HG03025 (cell line): ENCODE measurements around the gene AGPAT2.
"Not testable (repeated sequence)": the region's sequence is repeated elsewhere in the genome, so short reads cannot be mapped to it uniquely, and the experiment has no call there.

Experiments
- ATAC-seq: cut with Tn5 transposase; IDR thresholded peaks from one replicate; pipeline ENCODE4 v1.9.1; 2021; ENCODE audit warnings: mild to moderate bottlenecking, moderate library complexity; ENCODE audit not compliant: unreplicated experiment, low FRiP score

Gene AGPAT2

DNA sequence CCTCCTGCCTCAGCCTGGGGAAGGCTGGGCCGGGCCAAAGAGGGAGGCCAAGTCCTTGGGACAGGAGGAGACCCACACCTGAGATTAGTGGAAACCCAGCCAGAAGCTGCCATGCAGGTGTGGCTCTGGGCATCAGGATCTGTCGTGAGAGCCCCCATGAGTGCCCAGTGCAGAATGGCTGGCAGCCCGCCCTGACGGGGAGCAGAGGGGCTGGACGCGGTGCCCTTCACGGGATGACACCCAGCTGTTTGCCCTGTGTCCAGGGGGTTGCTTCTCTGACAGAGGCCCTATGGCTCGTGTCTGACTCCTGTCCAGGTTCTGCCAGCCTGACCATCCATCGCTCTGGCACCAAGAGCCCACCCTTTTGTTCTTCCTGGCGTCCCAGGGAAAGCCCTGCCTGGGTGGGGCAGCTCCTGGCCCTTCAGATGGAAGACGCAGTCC lies 33.7 kb upstream of the AGPAT2 start:
- ATAC-seq: no peak

DNA sequence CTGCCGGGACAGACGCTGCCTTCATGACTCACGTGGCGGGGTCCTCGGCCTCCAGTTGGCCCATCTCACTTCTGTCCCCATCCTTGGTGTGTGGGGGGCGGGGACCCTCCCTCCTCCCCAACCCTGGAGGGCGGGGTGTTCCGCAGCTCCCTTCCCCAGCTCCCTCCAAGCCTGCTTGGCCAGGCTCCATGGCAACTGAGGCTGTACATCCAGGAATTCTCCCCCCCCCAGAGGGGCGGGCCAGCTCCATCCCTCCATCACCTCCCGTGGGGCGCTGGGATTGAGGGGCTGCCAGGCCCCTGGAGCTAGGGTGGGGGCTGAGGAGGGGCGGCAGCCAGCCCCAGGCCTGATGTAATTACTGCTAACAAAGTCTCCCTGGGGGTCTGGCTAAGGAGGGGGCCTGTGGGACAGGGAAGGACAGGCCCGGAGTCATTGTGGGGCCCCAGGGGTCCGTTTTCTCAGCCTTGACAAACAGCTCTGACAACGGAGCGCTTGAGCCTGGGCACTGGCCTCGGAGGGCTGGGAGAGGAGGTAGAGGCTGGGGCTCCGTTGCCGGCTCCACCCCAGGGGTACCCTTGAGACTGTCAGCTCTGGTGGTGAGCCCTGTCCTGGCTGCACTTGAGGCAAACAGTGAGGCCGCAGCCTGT lies 33.1 kb upstream of the AGPAT2 start:
- ATAC-seq: no peak

- ATAC-seq: no peak
Observed at GRCh38 chr9:136719195-136719880, 32.1 kb upstream of the AGPAT2 start.

- no peak for ATAC-seq
Observed at GRCh38 chr9:136718345-136719194, 31.3 kb upstream of the AGPAT2 start.

DNA sequence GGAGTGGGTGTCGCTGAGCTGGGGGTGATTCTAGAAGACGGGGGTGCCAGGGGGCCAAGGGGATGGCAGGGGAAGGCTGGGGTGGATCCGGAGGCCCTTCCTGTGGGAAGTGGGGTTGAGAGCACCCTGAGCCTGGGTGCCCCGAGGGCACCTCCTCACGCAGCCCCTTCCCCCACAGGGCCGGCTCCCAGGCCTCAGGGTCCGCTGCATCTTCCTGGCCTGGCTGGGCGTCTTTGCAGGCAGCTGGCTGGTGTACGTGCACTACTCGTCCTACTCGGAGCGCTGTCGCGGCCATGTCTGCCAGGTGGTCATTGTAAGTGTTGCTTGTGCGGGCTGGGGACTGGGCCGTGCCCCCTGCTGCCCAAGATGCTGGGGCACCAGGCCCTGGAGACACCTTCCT lies 30.1 kb upstream of the AGPAT2 start:
- ATAC-seq: no peak

GRCh38 chr9:136714893-136715274 lies 27.6 kb upstream of the AGPAT2 start:
- no peak for ATAC-seq

- no peak for ATAC-seq
Observed at GRCh38 chr9:136714096-136714892, 27.0 kb upstream of the AGPAT2 start.

- no peak for ATAC-seq
Observed at GRCh38 chr9:136713550-136713949, 26.3 kb upstream of the AGPAT2 start.

DNA sequence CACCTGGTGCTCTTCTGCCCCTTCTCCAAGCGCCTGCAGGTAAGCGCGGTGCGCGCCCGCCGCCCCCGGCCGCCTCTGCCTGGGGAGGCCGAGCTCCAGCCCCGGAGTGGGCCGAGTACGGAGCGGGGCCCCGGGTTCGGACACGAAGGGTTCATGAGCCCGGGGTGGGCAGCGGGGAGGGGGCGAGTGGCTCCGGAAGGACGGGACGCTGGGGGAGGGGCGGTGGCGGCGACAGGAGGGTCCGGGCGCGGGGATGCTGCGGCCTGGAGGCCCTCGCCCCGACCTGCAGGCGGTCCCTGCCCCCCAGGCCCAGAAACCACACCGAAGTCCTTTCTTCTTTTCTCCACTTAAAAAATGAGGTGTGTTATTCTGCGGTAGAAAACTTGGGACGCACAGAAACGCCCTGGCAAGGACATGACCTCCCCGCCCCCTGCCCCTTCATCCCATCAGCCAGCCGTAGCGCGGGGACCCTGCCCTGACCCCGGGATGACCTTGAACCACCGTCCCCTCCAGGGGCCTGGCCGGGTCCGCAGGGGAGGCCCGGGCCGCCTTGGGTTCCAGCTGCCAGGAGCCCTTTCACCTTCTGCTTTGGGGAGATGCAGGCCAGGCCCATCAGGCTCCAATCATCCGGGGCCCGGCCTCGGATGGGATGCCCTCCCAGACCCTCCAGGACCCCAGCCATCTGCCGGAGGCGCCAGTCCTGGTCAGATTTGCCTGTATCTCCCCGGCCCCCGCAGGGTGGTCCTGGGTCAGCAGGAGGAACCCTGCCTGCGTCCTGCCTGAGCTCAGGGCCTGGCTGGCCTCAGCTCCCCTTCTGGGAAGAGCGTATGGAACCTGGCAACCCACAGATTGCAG lies 25.7 kb upstream of the AGPAT2 start:
- ATAC-seq: no peak

DNA sequence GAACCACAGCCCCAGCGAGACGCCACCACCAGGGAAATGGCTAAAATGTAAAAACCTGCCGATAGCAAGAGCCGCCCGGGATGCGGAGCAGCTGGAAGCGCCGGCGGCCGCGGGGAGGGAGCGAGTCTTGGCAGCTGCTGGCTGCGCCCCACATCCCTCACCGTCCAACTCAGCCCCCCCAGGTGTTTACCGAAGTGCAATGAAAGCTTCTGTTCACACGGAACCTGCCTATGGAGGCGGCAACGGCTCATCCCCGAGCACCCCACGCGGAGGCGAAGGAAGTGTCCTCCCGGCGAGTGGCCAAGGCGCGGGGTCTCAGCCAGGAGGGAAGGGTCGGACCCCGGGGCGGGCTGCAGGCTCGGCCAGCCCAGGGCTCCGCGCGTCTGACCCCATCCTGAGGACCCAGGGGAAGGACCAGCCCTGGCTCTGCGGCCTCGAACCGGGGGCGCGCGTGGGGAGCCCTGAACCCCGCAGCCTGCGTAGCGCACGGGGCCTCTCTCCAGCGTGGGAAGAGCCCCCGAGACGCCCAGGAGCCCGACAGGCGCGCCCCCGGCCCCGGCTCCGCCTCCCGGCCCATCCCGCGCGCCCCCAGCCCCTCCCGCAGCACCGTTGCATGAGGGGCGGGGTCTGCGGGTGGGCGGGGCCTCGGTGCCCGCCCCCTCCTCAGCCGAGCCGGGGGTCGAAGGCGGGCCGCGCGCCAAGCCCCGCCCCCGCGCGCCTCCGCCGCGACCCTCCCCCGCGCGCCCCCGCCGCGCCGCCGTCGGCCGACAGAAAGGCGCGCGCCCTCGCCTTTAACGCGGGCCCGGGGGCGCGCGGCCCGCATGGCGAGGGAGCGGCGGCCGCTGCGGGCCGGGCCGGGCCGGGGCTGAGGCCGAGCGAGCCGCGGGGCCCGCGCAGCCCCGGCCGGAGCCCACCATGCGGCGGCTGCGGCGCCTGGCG lies 24.8 kb upstream of the AGPAT2 start, which contains the start of gene DIPK1B:
DIPK1B (plus strand) TSS at position 822 of the 939 bp plus-strand sequence; CDS start at position 916, 94 bp downstream.
- ATAC-seq: no peak

- ATAC-seq: not testable (repeated sequence)
Observed at GRCh38 chr9:136711219-136711648, 24.0 kb upstream of the AGPAT2 start.

GRCh38 chr9:136710543-136710942 lies 23.3 kb upstream of the AGPAT2 start:
- no peak for ATAC-seq

DNA sequence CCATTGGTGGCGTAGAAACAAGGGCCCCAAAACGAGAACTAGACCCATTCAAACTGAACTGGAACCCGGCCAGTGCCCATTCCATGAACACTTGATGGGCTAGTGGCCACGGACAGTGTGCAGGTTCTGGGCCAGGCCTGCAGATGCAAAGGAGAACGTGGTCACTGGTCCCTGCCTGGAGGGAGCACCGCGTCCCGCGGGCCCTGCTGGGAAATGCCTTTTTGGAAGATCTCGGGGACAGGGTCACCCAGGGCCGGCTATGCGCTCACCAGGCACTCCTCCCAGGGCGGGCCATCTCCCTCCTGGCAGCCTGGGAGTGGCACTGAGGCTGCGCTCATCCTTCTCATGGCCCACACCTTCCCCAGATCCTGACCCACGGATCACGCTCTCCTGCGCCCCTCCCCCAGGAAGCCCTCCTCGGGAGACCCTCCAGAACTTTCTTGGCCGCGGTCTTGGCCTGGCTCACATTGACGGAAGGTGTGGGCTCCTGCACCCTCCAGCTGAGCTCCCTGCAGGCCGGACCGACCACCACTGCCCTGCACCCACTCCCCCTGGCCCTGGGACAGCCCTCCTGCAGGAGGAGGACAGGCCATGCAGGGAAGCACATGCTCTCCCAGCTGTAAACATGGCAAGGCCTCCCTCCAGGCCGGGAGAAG lies 22.3 kb upstream of the AGPAT2 start:
- no peak for ATAC-seq

- no peak for ATAC-seq
Observed at GRCh38 chr9:136707849-136708517, 20.7 kb upstream of the AGPAT2 start.

DNA sequence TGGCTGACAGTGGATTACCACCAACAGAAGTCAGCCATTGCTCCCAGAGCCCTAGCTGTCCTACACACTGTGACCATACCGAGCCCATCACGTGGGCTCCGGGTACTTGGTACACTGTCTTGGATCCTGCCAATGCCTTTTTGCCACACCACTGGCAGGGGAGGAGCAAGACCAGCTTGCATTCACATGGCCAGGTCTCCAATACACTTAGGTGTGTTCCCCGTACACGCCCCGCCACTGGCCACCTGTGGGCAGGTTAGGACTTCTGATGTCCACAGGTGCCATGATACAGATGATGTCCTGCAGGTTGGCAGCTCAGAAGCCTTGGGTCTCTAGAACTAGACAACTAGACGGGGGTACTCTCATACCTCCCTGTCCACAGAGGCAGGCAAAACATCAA lies 19.8 kb upstream of the AGPAT2 start:
- ATAC-seq: no peak

DNA sequence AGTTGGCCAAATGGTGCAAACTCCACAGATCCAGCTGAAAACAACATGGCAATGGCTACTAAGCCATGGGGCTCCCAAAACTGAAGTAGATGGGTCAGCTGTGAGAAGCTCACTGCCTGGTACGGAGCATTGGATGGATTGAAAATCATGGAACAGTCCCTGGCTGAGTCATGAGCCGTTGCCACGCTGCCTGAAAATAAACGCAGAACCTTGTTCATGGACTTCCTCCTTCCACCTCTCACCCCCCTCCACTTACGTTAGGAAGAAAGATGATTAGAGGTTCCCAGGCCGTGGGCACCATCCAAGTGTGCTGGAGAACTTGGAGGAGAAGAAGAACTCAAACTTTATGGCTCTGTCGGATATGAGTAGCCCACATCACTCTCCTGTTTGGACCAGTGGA lies 18.3 kb upstream of the AGPAT2 start:
- ATAC-seq: no peak

DNA sequence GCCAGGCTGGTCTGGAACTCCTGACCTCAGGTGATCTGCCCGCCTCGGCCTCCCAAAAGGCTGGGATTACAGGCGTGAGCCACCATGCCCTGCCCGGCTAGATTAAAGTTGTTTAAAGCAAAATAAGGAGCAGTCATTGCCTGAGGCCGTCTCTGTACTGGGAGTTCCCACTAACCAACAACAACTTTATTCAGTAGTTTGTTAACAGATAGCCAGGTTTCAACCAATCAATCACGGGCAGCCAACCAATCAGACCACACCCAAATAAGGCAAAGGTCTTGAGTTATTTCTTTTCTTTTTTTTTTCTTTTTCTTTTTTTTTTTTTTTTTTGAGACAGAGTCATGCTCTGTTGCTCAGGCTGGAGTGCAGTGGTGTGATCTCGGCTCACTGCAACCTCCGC lies 17.5 kb upstream of the AGPAT2 start:
- ATAC-seq: not testable (repeated sequence)
